Body of pancreas (tissue), 4 donors: Measurements from ENCODE around the gene MECR. TPM values are rescaled to one million over a fixed set of nuclear protein-coding genes. Genes with fewer than 3 reads are reported as not detected.

ENCODE experiments used
- ATAC-seq: fragments of 150-250 bp; one replicate; pipeline ENCODE4 v1.9.1; 2016
- DNase-seq, 4 donors: peaks; one replicate each; pipeline ENCODE4 v3.0.0-alpha.2; 2019
- H3K27ac ChIP-seq, 4 donors: fragments of 200-600 bp; sonication (generic); 1 replicate in 3 of 4; 2 replicates in 1 of 4; pipeline versions ENCODE4 v1.5.1 to v1.6.1; 2016 to 2019; ENCODE audit warnings: mild to moderate bottlenecking in 1 of 4, mixed read lengths in 1 of 4, moderate library complexity in 1 of 4
- H3K27me3 ChIP-seq, 2 donors: fragments of 200-600 bp; sonication (generic); one replicate each; pipeline ENCODE4 v1.6.0; 2016; ENCODE audit warnings: mild to moderate bottlenecking in 1 of 2
- H3K36me3 ChIP-seq, 2 donors: fragments of 200-600 bp; sonication (generic); replicated peaks in 1 of 2; 2 replicates each; pipeline ENCODE4 v1.5.1; 2016; ENCODE audit warnings: low read depth in 2 of 2; ENCODE audit not compliant: insufficient read depth in 1 of 2
- H3K4me1 ChIP-seq: fragments of 200-600 bp; sonication (generic); one replicate; pipeline ENCODE4 v1.6.0; 2016
- H3K4me3 ChIP-seq, 2 donors: fragments of 200-600 bp; sonication (generic); 1 replicate in 1 of 2; 2 replicates in 1 of 2; pipeline ENCODE4 v1.5.1; 2016 to 2019
- H3K9me3 ChIP-seq, 3 donors: fragments of 200-600 bp; sonication (generic); 1 replicate in 2 of 3; 2 replicates in 1 of 3; pipeline ENCODE4 v1.5.1; 2016
- CTCF ChIP-seq, 7 experiments: fragments of 450-650 bp in 4 of 7; fragments of 200-600 bp in 3 of 7; sonication (generic) in 3 of 7; IDR thresholded peaks; one replicate each; pipeline ENCODE4 v1.5.1; 2016 to 2019; ENCODE audit warnings: antibody characterized with exemption in 7 of 7
- POLR2A ChIP-seq, 3 donors: fragments of 450-650 bp; IDR thresholded peaks; one replicate each; pipeline ENCODE4 v1.6.1; 2016; ENCODE audit warnings: antibody characterized with exemption in 3 of 3, mild to moderate bottlenecking in 2 of 3
- WGBS, 2 donors: methylation state at CpG; one replicate each; pipeline ENCODE4 v1.1.5; 2017; 5-methylcytosine and 5-hydroxymethylcytosine counted together
- intact Hi-C: fragments of 100-400 bp; cut with DNase I; formaldehyde crosslinking; loops from one replicate; pipeline ENCODE4 v1.15.1; 2023
- total RNA-seq, 2 donors: library from RNA; depleted of rRNA; stranded (reverse); fragments of >200 nt; gene quantifications; one replicate each; pipeline ENCODE4 v1.1.0, GENCODE V29; 2016

The MECR gene
- total RNA-seq, 2 donors from 2014 or later = 10.6 to 30.7 TPM

GRCh38 chr1:29181413-29182225 lies 49.1 kb downstream of the MECR start, which contains the start of gene SRSF4:
Gene SRSF4 (minus strand): TSS chr1:29181900. CDS start chr1:29181752, 148 bp downstream.
- Histone ChIP-seq H3K4me1 (peaks cover 43% of the 10 kb centered on the region), H3K4me3 (peak within 1 kb of the TSS; percentile 70 to 83), H3K9me3 (no peaks in the 10 kb centered on the region), H3K27me3 (no peaks in the 10 kb centered on the region), H3K36me3 (no peaks in the 10 kb centered on the region), H3K27ac (peak within 1 kb of the TSS; percentile 88 to 99 (median 98))
- TF ChIP-seq POLR2A (IDR thresholded peaks at IDR 0.05) (peak; percentile 65 to 92 (median 78)), CTCF (IDR thresholded peaks at IDR 0.05) (peak; percentile 35 to 95 (median 68))
- intact Hi-C loops = no loop called here
- DNase-seq (peak; percentile 99), ATAC-seq (peak; percentile 94)
- 0% methylated on average over 3 to 85 of the region's 100 CpGs for WGBS, 2 donors

- ATAC-seq (peak; percentile 7), DNase-seq (no peak)
- H3K4me1 ChIP-seq = peaks cover 51% of the 10 kb centered on the region
- intact Hi-C loops = no loop called here
- peak overlapping the region; percentile 88 to 99 (median 98) for H3K27ac ChIP-seq
- no peaks in the 10 kb centered on the region for H3K27me3 ChIP-seq
- no peaks in the 10 kb centered on the region for H3K9me3 ChIP-seq
- no peak for TF ChIP-seq CTCF (IDR thresholded peaks at IDR 0.05)
- TF ChIP-seq POLR2A (IDR thresholded peaks at IDR 0.05) = no peak
- 0 to 1% methylated on average over 26 to 32 of the region's 32 CpGs for WGBS, 2 donors
- no peaks in the 10 kb centered on the region for H3K36me3 ChIP-seq
- H3K4me3 ChIP-seq = peak overlapping the region; percentile 70 to 83
Observed at GRCh38 chr1:29180497-29181412, 50.0 kb downstream of the MECR start.

- Histone ChIP-seq H3K27ac (peak overlapping the region in 3 of 4 donors; percentile 98 to 99 (median 98)), H3K36me3 (no peaks in the 10 kb centered on the region), H3K27me3 (no peaks in the 10 kb centered on the region), H3K4me3 (no peak overlapping the region), H3K4me1 (peaks cover 51% of the 10 kb centered on the region), H3K9me3 (no peaks in the 10 kb centered on the region)
- no peak for DNase-seq
- TF ChIP-seq CTCF (IDR thresholded peaks at IDR 0.05) (no peak), POLR2A (IDR thresholded peaks at IDR 0.05) (no peak)
- no peak for ATAC-seq
- 14 to 23% methylated on average over 4 of the region's 4 CpGs for WGBS, 2 donors
- intact Hi-C loops = no loop called here
Observed at GRCh38 chr1:29179641-29180184, 51.0 kb downstream of the MECR start.

GRCh38 chr1:29177022-29177705 lies 53.6 kb downstream of the MECR start:
- Histone ChIP-seq H3K4me1 (peaks cover 50% of the 10 kb centered on the region), H3K27me3 (no peaks in the 10 kb centered on the region), H3K4me3 (no peak overlapping the region), H3K36me3 (no peaks in the 10 kb centered on the region), H3K9me3 (no peaks in the 10 kb centered on the region), H3K27ac (peak overlapping the region in 1 of 4 donors; percentile 29)
- 71 to 73% methylated on average over 12 of the region's 12 CpGs for WGBS, 2 donors
- no peak for TF ChIP-seq POLR2A (IDR thresholded peaks at IDR 0.05)
- no peak for TF ChIP-seq CTCF (IDR thresholded peaks at IDR 0.05)
- ATAC-seq (no peak), DNase-seq (no peak)
- intact Hi-C loops = no loop called here
